GM12878 (cell line): ENCODE measurements around the gene SLC43A3. TPM values are rescaled to one million over a fixed set of nuclear protein-coding genes. Genes with fewer than 3 reads are reported as not detected.

ENCODE experiments used
- ATAC-seq: fragments of 200-7000 bp; cut with Tn5 transposase; 3 replicates; pipeline ENCODE4 v1.9.1; 2020; ENCODE audit warnings: mild to moderate bottlenecking, moderate library complexity
- BruUV-seq: library from RNA; stranded (reverse); fragments of 400-500 nt; replicated peaks from 2 replicates; lab custom pipeline; 2021; lab: Mats Ljungman, UMichigan
- CTCF ChIA-PET: fragments of 300-600 bp; sonication (Branson Sonifier 250); formaldehyde crosslinking; extraction: SDS; loops from one replicate; lab custom pipeline; 2021; ENCODE audit warnings: inconsistent platforms; lab: Yijun Ruan, JAX
- POLR2A ChIA-PET: fragments of 350-600 bp; formaldehyde crosslinking; extraction: SDS; loops from one replicate; lab custom pipeline; 2021; ENCODE audit warnings: inconsistent platforms; lab: Charles Lee
- RAD21 ChIA-PET: fragments of 300-600 bp; sonication (Branson Sonifier 250); formaldehyde crosslinking; loops from one replicate; lab custom pipeline; 2023; ENCODE audit warnings: antibody characterized with exemption; ENCODE audit not compliant: unreplicated experiment; lab: Charles Lee
- SMC1A ChIA-PET: fragments of 300-600 bp; sonication (Branson Sonifier 250); formaldehyde crosslinking; loops from one replicate; lab custom pipeline; 2023; ENCODE audit not compliant: unreplicated experiment, uncharacterized antibody; lab: Charles Lee
- DNase-seq: peaks from one replicate; pipeline ENCODE4 v3.0.0-alpha.2; 2011; ENCODE audit warnings: low read depth, low spot score
- FAIRE-seq: peaks from 3 replicates; lab custom pipeline; 2011; peaks lifted over from hg19 to GRCh38; lab: Jason Lieb, UNC
- H2AFZ ChIP-seq: 2 replicates; pipeline ENCODE4 v1.6.0; 2011; ENCODE audit warnings: low read depth, low read length, control low read depth; ENCODE audit not compliant: control insufficient read depth
- H3K27ac ChIP-seq: 2 replicates; pipeline ENCODE4 v1.5.1; 2011; ENCODE audit warnings: control low read depth; ENCODE audit not compliant: control insufficient read depth, insufficient read depth
- H3K27me3 ChIP-seq, 2 experiments: replicated peaks in 1 of 2; 2 replicates each; pipeline versions ENCODE4 v1.6.0 to v1.6.1; 2011; ENCODE audit warnings: low read length in 1 of 2; ENCODE audit not compliant: control insufficient read depth in 2 of 2, insufficient read depth in 2 of 2
- H3K36me3 ChIP-seq, 2 experiments: 2 replicates each; pipeline ENCODE4 v1.5.1; 2011; ENCODE audit warnings: low read length in 1 of 2; ENCODE audit not compliant: control insufficient read depth in 2 of 2, insufficient read depth in 2 of 2
- H3K4me1 ChIP-seq: 2 replicates; pipeline ENCODE4 v1.6.1; 2011; ENCODE audit warnings: mild to moderate bottlenecking, low read length, moderate library complexity, mixed read lengths; ENCODE audit not compliant: control insufficient read depth, insufficient read depth
- H3K4me2 ChIP-seq: 2 replicates; pipeline ENCODE4 v1.6.0; 2011; ENCODE audit warnings: control low read depth; ENCODE audit not compliant: control insufficient read depth, insufficient read depth
- H3K4me3 ChIP-seq: fragments of 200-600 bp; sonication (generic); 2 replicates; pipeline ENCODE4 v1.5.1; 2016
- H3K79me2 ChIP-seq: 2 replicates; pipeline ENCODE4 v1.6.0; 2011; ENCODE audit warnings: low read length; ENCODE audit not compliant: control insufficient read depth, insufficient read depth
- H3K9ac ChIP-seq: 2 replicates; pipeline ENCODE4 v1.8.0; 2011; ENCODE audit warnings: low read length, control low read depth, mixed read lengths; ENCODE audit not compliant: control insufficient read depth, insufficient read depth
- H3K9me3 ChIP-seq: replicated peaks from 3 replicates; pipeline ENCODE4 v1.5.1; 2011; ENCODE audit warnings: mild to moderate bottlenecking, low read length; ENCODE audit not compliant: control insufficient read depth, insufficient read depth
- H4K20me1 ChIP-seq: 2 replicates; pipeline ENCODE4 v1.6.0; 2011; ENCODE audit not compliant: control insufficient read depth, insufficient read depth
- CEBPZ ChIP-seq: fragments of 150-350 bp; IDR thresholded peaks from 2 replicates; pipeline ENCODE4 v1.6.1; 2016; ENCODE audit warnings: low read depth, low read length
- IKZF2 ChIP-seq, 2 experiments: fragments of 450-650 bp; IDR thresholded peaks; 2 replicates each; pipeline ENCODE4 v1.6.1; 2017; ENCODE audit warnings: mild to moderate bottlenecking in 2 of 2, moderate library complexity in 2 of 2
- LARP7 ChIP-seq: fragments of 450-650 bp; IDR thresholded peaks from 2 replicates; pipeline ENCODE4 v1.6.1; 2017; ENCODE audit warnings: mild to moderate bottlenecking
- MTA2 ChIP-seq: fragments of 450-650 bp; IDR thresholded peaks from 2 replicates; pipeline ENCODE4 v1.6.1; 2016; ENCODE audit warnings: low read depth, mild to moderate bottlenecking, moderate library complexity
- POU2F2 ChIP-seq: IDR thresholded peaks from 3 replicates; pipeline ENCODE4 v1.6.1; 2011; ENCODE audit warnings: low read depth, mild to moderate bottlenecking, low read length, borderline replicate concordance
- RAD21 ChIP-seq: IDR thresholded peaks from 2 replicates; pipeline ENCODE4 v1.6.1; 2011; ENCODE audit warnings: mild to moderate bottlenecking, low read depth, low read length, moderate library complexity; ENCODE audit not compliant: insufficient read depth
- RFX5 ChIP-seq: IDR thresholded peaks from 2 replicates; pipeline ENCODE4 v1.6.1; 2011; ENCODE audit warnings: low read depth, low read length, improper control_type of control experiment
- SMARCA5 ChIP-seq: fragments of 450-650 bp; IDR thresholded peaks from 2 replicates; pipeline ENCODE4 v1.6.1; 2017; ENCODE audit warnings: mild to moderate bottlenecking
- TARDBP ChIP-seq: IDR thresholded peaks from 2 replicates; pipeline ENCODE4 v1.6.1; 2016; ENCODE audit warnings: borderline replicate concordance
- YY1 ChIP-seq: IDR thresholded peaks from 2 replicates; pipeline ENCODE4 v1.6.1; 2011; ENCODE audit warnings: low read depth, mild to moderate bottlenecking, low read length
- ZNF207 ChIP-seq: fragments of 450-650 bp; IDR thresholded peaks from 2 replicates; pipeline ENCODE4 v1.6.1; 2014; ENCODE audit warnings: antibody characterized with exemption, mild to moderate bottlenecking, borderline replicate concordance
- ZNF24 ChIP-seq: fragments of 450-650 bp; IDR thresholded peaks from 2 replicates; pipeline ENCODE4 v1.6.1; 2017; ENCODE audit warnings: antibody characterized with exemption, mild to moderate bottlenecking
- ZZZ3 ChIP-seq: IDR thresholded peaks from 2 replicates; pipeline ENCODE4 v1.6.1; 2011; ENCODE audit warnings: low read depth; ENCODE audit not compliant: control insufficient read depth, insufficient read length
- WGBS: methylation state at CpG from one replicate; pipeline ENCODE4 v1.1.6; 2016; ENCODE audit warnings: low lambda C conversion rate; ENCODE audit not compliant: insufficient replicate concordance, insufficient coverage; ENCODE audit errors: missing lambda C conversion rate; 5-methylcytosine and 5-hydroxymethylcytosine counted together
- in situ Hi-C: fragments of 300-500 bp; cut with MboI; formaldehyde crosslinking; loops from 9 replicates; pipeline ENCODE4 v1.14.3; 2018; ENCODE audit warnings: mixed read lengths
- intact Hi-C: fragments of 100-400 bp; cut with micrococcal nuclease; formaldehyde crosslinking; loops from one replicate; pipeline ENCODE4 v1.14.2; 2022; ENCODE audit not compliant: unreplicated experiment
- polyA plus RNA-seq, 11 experiments: library from polyadenylated mRNA; depleted of rRNA in 4 of 11; unstranded in 6 of 11; stranded (reverse) in 5 of 11; fragments of >200 nt; fragmentation: Nextera tagmentation in 4 of 11; fragmentation: Illumina TruSeq in 1 of 11; extraction: Ambion mirVana in 4 of 11; extraction: Trizol in 1 of 11; gene quantifications; 1 replicate in 1 of 11; 2 replicates in 10 of 11; pipeline versions ENCODE4 v1.2.1 to v1.2.3, GENCODE V29; 2011 to 2016; ENCODE audit warnings: inconsistent platforms in 2 of 11, missing spikeins in 2 of 11, low read depth in 1 of 11
- total RNA-seq, 4 experiments: library from RNA; depleted of rRNA in 3 of 4; stranded (reverse); fragments of >200 nt in 3 of 4; fragmentation: Illumina TruSeq in 1 of 4; extraction: Trizol in 1 of 4; gene quantifications; 2 replicates each; pipeline versions ENCODE4 v1.2.1 to v1.2.3, GENCODE V29; 2013 to 2021
- TF ChIP-seq, protein P1 (sequence below): IDR thresholded peaks from 2 replicates; pipeline ENCODE4 v1.6.1; 2011; ENCODE audit warnings: mild to moderate bottlenecking, low read depth, low read length, moderate library complexity; ENCODE audit not compliant: insufficient replicate concordance

Gene SLC43A3
- total and polyA plus RNA-seq, 10 of the 15 experiments (the other 5 are each of a cell fraction or from before 2014, with no cell fraction given) = 37.5 to 237 (median 132) TPM

DNA sequence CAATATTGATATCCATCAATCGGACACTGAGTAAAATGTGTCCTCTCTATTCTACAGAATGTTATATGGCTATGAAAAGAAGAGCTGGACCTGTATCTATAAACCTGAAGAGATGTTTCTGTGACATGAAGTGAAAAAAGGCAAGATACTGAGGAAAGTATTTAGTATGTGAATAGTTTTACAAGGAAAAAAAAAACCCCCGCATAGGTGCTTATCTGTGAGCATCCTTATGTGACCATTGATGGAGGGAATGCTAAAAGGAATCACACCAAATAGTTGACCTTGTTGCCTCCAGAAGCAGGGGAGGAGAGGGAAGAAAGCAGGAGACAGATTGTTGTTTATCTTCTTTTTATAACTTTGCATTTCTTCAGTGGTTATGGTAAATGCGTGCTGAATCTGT is 35.8 kb downstream of the SLC43A3 start (continued):
- no peak for TF ChIP-seq CEBPZ
- no peak for TF ChIP-seq RFX5
- no peak for TF ChIP-seq SMARCA5
- no peak for TF ChIP-seq ZZZ3
- TF ChIP-seq LARP7 = no peak
- TF ChIP-seq, protein P1, sequence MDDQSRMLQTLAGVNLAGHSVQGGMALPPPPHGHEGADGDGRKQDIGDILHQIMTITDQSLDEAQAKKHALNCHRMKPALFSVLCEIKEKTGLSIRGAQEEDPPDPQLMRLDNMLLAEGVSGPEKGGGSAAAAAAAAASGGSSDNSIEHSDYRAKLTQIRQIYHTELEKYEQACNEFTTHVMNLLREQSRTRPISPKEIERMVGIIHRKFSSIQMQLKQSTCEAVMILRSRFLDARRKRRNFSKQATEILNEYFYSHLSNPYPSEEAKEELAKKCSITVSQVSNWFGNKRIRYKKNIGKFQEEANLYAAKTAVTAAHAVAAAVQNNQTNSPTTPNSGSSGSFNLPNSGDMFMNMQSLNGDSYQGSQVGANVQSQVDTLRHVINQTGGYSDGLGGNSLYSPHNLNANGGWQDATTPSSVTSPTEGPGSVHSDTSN = no peak
- no peak for TF ChIP-seq ZNF207
- TF ChIP-seq YY1 = no peak
- no peak for TF ChIP-seq RAD21
- TF ChIP-seq POU2F2 = no peak

DNA sequence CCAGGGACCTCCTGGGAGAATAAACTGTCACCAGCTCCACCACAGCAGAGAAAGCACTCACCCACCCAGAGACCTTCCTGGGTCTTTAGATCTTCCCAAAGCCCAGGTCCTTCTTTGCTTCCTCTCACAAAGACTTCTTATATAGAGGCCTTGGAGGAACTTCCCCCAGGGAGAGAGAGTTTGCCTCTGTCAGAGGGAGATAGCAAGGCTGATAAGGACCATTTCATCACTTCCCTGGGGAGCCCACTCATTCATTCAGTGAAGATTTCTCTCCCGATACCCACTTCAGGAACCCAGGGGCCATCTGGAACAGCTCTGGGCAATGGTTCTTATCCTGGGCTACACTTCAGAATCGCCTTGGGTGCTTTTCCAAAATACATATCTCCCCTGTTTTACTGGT is 36.4 kb downstream of the SLC43A3 start, which contains the start of gene PRG2:
Gene PRG2 (minus strand): TSS at position 116 of the 400 bp plus-strand sequence. CDS start 706 bp downstream, outside the sequence.
- TF ChIP-seq ZNF24 = no peak
- no peak for TF ChIP-seq TARDBP
- no peak for TF ChIP-seq IKZF2 (IDR thresholded peaks at IDR 0.05)
- no peak for TF ChIP-seq MTA2
- RAD21 ChIA-PET = no interaction called here
- no peaks in the 10 kb centered on the region for H3K27me3 ChIP-seq
- FAIRE-seq (no peak), DNase-seq (no peak), ATAC-seq (no peak)
- no peak within 1 kb of the TSS for H3K27ac ChIP-seq
- no peak within 1 kb of the TSS for H3K4me3 ChIP-seq
- H3K4me2 ChIP-seq = no peak within 1 kb of the TSS
- no TSS peak for BruUV-seq
- CTCF ChIA-PET = no interaction called here
- no peaks in the 10 kb centered on the region for H3K4me1 ChIP-seq
- WGBS = 53% methylated on average over 2 of the region's 2 CpGs
- no peaks in the 10 kb centered on the region for H4K20me1 ChIP-seq
- no peak within 1 kb of the TSS for H2AFZ ChIP-seq
- H3K9ac ChIP-seq = no peak within 1 kb of the TSS
- intact Hi-C loops (no loop called here), in situ Hi-C loops (no loop called here)
- POLR2A ChIA-PET = no interaction called here
- H3K9me3 ChIP-seq = no peaks in the 10 kb centered on the region
- H3K36me3 ChIP-seq = no peaks in the 10 kb centered on the region
- SMC1A ChIA-PET = no interaction called here
- H3K79me2 ChIP-seq = no peaks in the 10 kb centered on the region
